B cell (primary cell): Measurements from ENCODE around the gene CADPS.

Source experiments
- EZH2 ChIP-seq: IDR thresholded peaks from 2 replicates; pipeline ENCODE4 v1.6.1; 2012; ENCODE audit warnings: borderline replicate concordance, low read depth, mild to moderate bottlenecking, moderate library complexity, low read length; ENCODE audit not compliant: insufficient read depth, poor library complexity, severe bottlenecking
- TF ChIP-seq, protein P1 (sequence below): fragments of 200-600 bp; IDR thresholded peaks from one replicate; pipeline ENCODE4 v1.8.0; 2022; ENCODE audit warnings: antibody characterized with exemption, mild to moderate bottlenecking

GRCh38 chr3:62863648-62864047 is 11.6 kb downstream of the CADPS start:
- no peak for TF ChIP-seq EZH2
- TF ChIP-seq, protein P1, sequence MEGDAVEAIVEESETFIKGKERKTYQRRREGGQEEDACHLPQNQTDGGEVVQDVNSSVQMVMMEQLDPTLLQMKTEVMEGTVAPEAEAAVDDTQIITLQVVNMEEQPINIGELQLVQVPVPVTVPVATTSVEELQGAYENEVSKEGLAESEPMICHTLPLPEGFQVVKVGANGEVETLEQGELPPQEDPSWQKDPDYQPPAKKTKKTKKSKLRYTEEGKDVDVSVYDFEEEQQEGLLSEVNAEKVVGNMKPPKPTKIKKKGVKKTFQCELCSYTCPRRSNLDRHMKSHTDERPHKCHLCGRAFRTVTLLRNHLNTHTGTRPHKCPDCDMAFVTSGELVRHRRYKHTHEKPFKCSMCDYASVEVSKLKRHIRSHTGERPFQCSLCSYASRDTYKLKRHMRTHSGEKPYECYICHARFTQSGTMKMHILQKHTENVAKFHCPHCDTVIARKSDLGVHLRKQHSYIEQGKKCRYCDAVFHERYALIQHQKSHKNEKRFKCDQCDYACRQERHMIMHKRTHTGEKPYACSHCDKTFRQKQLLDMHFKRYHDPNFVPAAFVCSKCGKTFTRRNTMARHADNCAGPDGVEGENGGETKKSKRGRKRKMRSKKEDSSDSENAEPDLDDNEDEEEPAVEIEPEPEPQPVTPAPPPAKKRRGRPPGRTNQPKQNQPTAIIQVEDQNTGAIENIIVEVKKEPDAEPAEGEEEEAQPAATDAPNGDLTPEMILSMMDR = no peak
